ENCODE results near the gene STYXL1.
"Not testable (repeated sequence)": the region's sequence is repeated elsewhere in the genome, so short reads cannot be mapped to it uniquely, and the experiment has no call there.

DNA sequence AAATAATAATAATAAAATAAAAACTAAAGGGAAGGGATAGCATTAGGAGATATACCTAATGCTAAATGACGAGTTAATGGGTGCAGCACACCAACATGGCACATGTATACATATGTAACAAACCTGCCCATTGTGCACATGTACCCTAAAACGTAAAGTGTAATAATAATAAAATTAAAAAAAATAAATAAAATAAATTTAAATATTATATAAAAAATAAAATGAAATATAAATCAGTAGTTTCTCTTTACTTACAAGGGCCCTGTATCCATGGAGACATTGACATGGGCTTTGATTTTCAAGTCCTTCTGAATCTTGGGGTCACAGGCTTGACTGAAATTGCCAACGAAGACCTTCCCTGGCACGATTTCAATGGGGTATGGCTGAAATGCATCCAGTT lies 42.8 kb downstream of the STYXL1 start:
- TF ChIP-seq CTCF (conservative IDR thresholded peaks at IDR 0.05; ENCODE audit: low read length); EZH2phosphoT487 (IDR thresholded peaks at IDR 0.05; ENCODE audit: borderline replicate concordance): not testable (repeated sequence)

All from Loucy (cell line).